Measurements from ENCODE around the gene CCDC198.

CCDC198 gene

GRCh38 chr14:57464008-57464730, 29.5 kb downstream of the CCDC198 start:
- DNase-seq (ENCODE audit: extremely low read depth in 1 of 2, low read depth in 1 of 2), result no peak

- no peak for DNase-seq (ENCODE audit: extremely low read depth in 1 of 2, low read depth in 1 of 2)
These were observed 31.1 kb downstream of the CCDC198 start for GRCh38 chr14:57462551-57462950.

- no peak for DNase-seq (ENCODE audit: extremely low read depth in 1 of 2, low read depth in 1 of 2)
These were observed 31.8 kb downstream of the CCDC198 start for GRCh38 chr14:57461777-57462320.

- no peak for DNase-seq (ENCODE audit: extremely low read depth in 1 of 2, low read depth in 1 of 2)
These were observed 57.7 kb downstream of the CCDC198 start for GRCh38 chr14:57435923-57436322.

GRCh38 chr14:57420986-57421385, 72.7 kb downstream of the CCDC198 start:
- DNase-seq (ENCODE audit: extremely low read depth in 1 of 2, low read depth in 1 of 2), result no peak

GRCh38 chr14:57420033-57420432, 73.6 kb downstream of the CCDC198 start:
- DNase-seq (ENCODE audit: extremely low read depth in 1 of 2, low read depth in 1 of 2), result no peak
